ENCODE data around the gene PLA2G4A.

PLA2G4A gene

GRCh38 chr1:186887203-186887602, 58.5 kb downstream of the PLA2G4A start:
- DNase-seq (ENCODE audit: low read depth, low spot score): no peak
- no peak overlapping the region for H3K27ac ChIP-seq
- H3K9ac ChIP-seq (ENCODE audit: insufficient read length): no peak overlapping the region
- no peak overlapping the region for H3K4me3 ChIP-seq
- TF ChIP-seq FOXP2 (optimal IDR thresholded peaks at IDR 0.05; ENCODE audit: control extremely low read depth, extremely low read length, insufficient read depth) (no peak), POLR2AphosphoS5 (IDR thresholded peaks at IDR 0.05; ENCODE audit: borderline replicate concordance, low read depth, low read length) (no peak), EZH2 (IDR thresholded peaks at IDR 0.05) (no peak)
- H3K36me3 ChIP-seq (ENCODE audit: insufficient read depth, low read length): no peaks in the 10 kb centered on the region
- no peaks in the 10 kb centered on the region for H3K9me3 ChIP-seq (ENCODE audit: low read depth, low read length)

GRCh38 chr1:186888367-186888766, 59.6 kb downstream of the PLA2G4A start:
- no peak for TF ChIP-seq FOXP2 (optimal IDR thresholded peaks at IDR 0.05; ENCODE audit: control extremely low read depth, extremely low read length, insufficient read depth)
- TF ChIP-seq POLR2AphosphoS5 (IDR thresholded peaks at IDR 0.05; ENCODE audit: borderline replicate concordance, low read depth, low read length): no peak
- TF ChIP-seq EZH2 (IDR thresholded peaks at IDR 0.05): no peak
- Histone ChIP-seq H3K36me3 (ENCODE audit: insufficient read depth, low read length) (no peaks in the 10 kb centered on the region), H3K9ac (ENCODE audit: insufficient read length) (no peak overlapping the region), H3K9me3 (ENCODE audit: low read depth, low read length) (no peaks in the 10 kb centered on the region), H3K4me3 (no peak overlapping the region), H3K27ac (no peak overlapping the region)
- DNase-seq (ENCODE audit: low read depth, low spot score): no peak

GRCh38 chr1:186892936-186893335, 64.2 kb downstream of the PLA2G4A start:
- Histone ChIP-seq H3K9ac (ENCODE audit: insufficient read length) (no peak overlapping the region), H3K27ac (no peak overlapping the region), H3K4me3 (no peak overlapping the region), H3K9me3 (ENCODE audit: low read depth, low read length) (no peaks in the 10 kb centered on the region), H3K36me3 (ENCODE audit: insufficient read depth, low read length) (no peaks in the 10 kb centered on the region)
- no peak for TF ChIP-seq FOXP2 (optimal IDR thresholded peaks at IDR 0.05; ENCODE audit: control extremely low read depth, extremely low read length, insufficient read depth)
- no peak for TF ChIP-seq POLR2AphosphoS5 (IDR thresholded peaks at IDR 0.05; ENCODE audit: borderline replicate concordance, low read depth, low read length)
- no peak for TF ChIP-seq EZH2 (IDR thresholded peaks at IDR 0.05)
- DNase-seq (ENCODE audit: low read depth, low spot score): no peak

GRCh38 chr1:186894415-186894814, 65.7 kb downstream of the PLA2G4A start:
- Histone ChIP-seq H3K4me3 (no peak overlapping the region), H3K27ac (no peak overlapping the region), H3K36me3 (ENCODE audit: insufficient read depth, low read length) (no peaks in the 10 kb centered on the region), H3K9me3 (ENCODE audit: low read depth, low read length) (no peaks in the 10 kb centered on the region), H3K9ac (ENCODE audit: insufficient read length) (no peak overlapping the region)
- DNase-seq (ENCODE audit: low read depth, low spot score): no peak
- TF ChIP-seq POLR2AphosphoS5 (IDR thresholded peaks at IDR 0.05; ENCODE audit: borderline replicate concordance, low read depth, low read length) (no peak), FOXP2 (optimal IDR thresholded peaks at IDR 0.05; ENCODE audit: control extremely low read depth, extremely low read length, insufficient read depth) (no peak), EZH2 (IDR thresholded peaks at IDR 0.05) (no peak)

- Histone ChIP-seq H3K36me3 (ENCODE audit: insufficient read depth, low read length) (no peaks in the 10 kb centered on the region), H3K4me3 (peak overlapping the region; percentile 36), H3K9ac (ENCODE audit: insufficient read length) (no peak overlapping the region), H3K9me3 (ENCODE audit: low read depth, low read length) (no peaks in the 10 kb centered on the region), H3K27ac (peak overlapping the region; percentile 89)
- TF ChIP-seq EZH2 (IDR thresholded peaks at IDR 0.05) (no peak), FOXP2 (optimal IDR thresholded peaks at IDR 0.05; ENCODE audit: control extremely low read depth, extremely low read length, insufficient read depth) (no peak), POLR2AphosphoS5 (IDR thresholded peaks at IDR 0.05; ENCODE audit: borderline replicate concordance, low read depth, low read length) (no peak)
- DNase-seq (ENCODE audit: low read depth, low spot score): no peak
Observed at GRCh38 chr1:186896211-186896610, 67.5 kb downstream of the PLA2G4A start.

- no peak for TF ChIP-seq FOXP2 (optimal IDR thresholded peaks at IDR 0.05; ENCODE audit: control extremely low read depth, extremely low read length, insufficient read depth)
- no peak for TF ChIP-seq POLR2AphosphoS5 (IDR thresholded peaks at IDR 0.05; ENCODE audit: borderline replicate concordance, low read depth, low read length)
- no peak for TF ChIP-seq EZH2 (IDR thresholded peaks at IDR 0.05)
- no peak for DNase-seq (ENCODE audit: low read depth, low spot score)
- Histone ChIP-seq H3K36me3 (ENCODE audit: insufficient read depth, low read length) (no peaks in the 10 kb centered on the region), H3K9me3 (ENCODE audit: low read depth, low read length) (no peaks in the 10 kb centered on the region), H3K9ac (ENCODE audit: insufficient read length) (no peak overlapping the region), H3K27ac (peak overlapping the region; percentile 89), H3K4me3 (peak overlapping the region; percentile 36; the same call in 1 of the 2 replicates)
Observed at GRCh38 chr1:186897008-186897407, 68.3 kb downstream of the PLA2G4A start.

GRCh38 chr1:186899577-186899976, 70.8 kb downstream of the PLA2G4A start:
- TF ChIP-seq FOXP2 (optimal IDR thresholded peaks at IDR 0.05; ENCODE audit: control extremely low read depth, extremely low read length, insufficient read depth) (no peak), POLR2AphosphoS5 (IDR thresholded peaks at IDR 0.05; ENCODE audit: borderline replicate concordance, low read depth, low read length) (no peak)
- no peak for DNase-seq (ENCODE audit: low read depth, low spot score)

GRCh38 chr1:186899977-186900376, 71.2 kb downstream of the PLA2G4A start:
- DNase-seq (ENCODE audit: low read depth, low spot score): no peak
- no peak for TF ChIP-seq POLR2AphosphoS5 (IDR thresholded peaks at IDR 0.05; ENCODE audit: borderline replicate concordance, low read depth, low read length)
- TF ChIP-seq FOXP2 (optimal IDR thresholded peaks at IDR 0.05; ENCODE audit: control extremely low read depth, extremely low read length, insufficient read depth): no peak
- no peak for TF ChIP-seq EZH2 (IDR thresholded peaks at IDR 0.05)
- Histone ChIP-seq H3K9ac (ENCODE audit: insufficient read length) (no peak overlapping the region), H3K9me3 (ENCODE audit: low read depth, low read length) (no peaks in the 10 kb centered on the region), H3K27ac (no peak overlapping the region), H3K36me3 (ENCODE audit: insufficient read depth, low read length) (no peaks in the 10 kb centered on the region), H3K4me3 (no peak overlapping the region)

More at GRCh38 chr1:186899577-186899976, 70.8 kb downstream of the PLA2G4A start:
- Histone ChIP-seq H3K36me3 (ENCODE audit: insufficient read depth, low read length) (no peaks in the 10 kb centered on the region), H3K27ac (no peak overlapping the region), H3K9me3 (ENCODE audit: low read depth, low read length) (no peaks in the 10 kb centered on the region), H3K9ac (ENCODE audit: insufficient read length) (no peak overlapping the region), H3K4me3 (no peak overlapping the region)

Measured in SK-N-MC (cell line).